Lung (tissue), 12 donors: ENCODE measurements around the gene LGR5. TPM values are rescaled to one million over a fixed set of nuclear protein-coding genes. Genes with fewer than 3 reads are reported as not detected.

Experiments
- ATAC-seq: fragments of 200-7000 bp; cut with Tn5 transposase; one replicate; pipeline ENCODE4 v1.9.1; 2020; ENCODE audit warnings: moderate number of reproducible peaks; ENCODE audit not compliant: insufficient read depth, low FRiP score
- DNase-seq, 3 donors: peaks; one replicate each; pipeline ENCODE4 v3.0.0-alpha.2; 2013 to 2017
- H3K27ac ChIP-seq, 2 donors: one replicate each; pipeline ENCODE4 v1.5.1; 2013; ENCODE audit warnings: mild to moderate bottlenecking in 2 of 2, moderate library complexity in 2 of 2, control low read depth in 1 of 2, inconsistent platforms in 1 of 2, low read depth in 1 of 2, low read length in 1 of 2
- H3K27me3 ChIP-seq, 3 donors: one replicate each; pipeline ENCODE4 v1.5.1; 2013; ENCODE audit warnings: low read length in 2 of 3; ENCODE audit not compliant: control insufficient read depth in 3 of 3, insufficient read depth in 3 of 3
- H3K36me3 ChIP-seq, 4 donors: one replicate each; pipeline ENCODE4 v1.5.1; 2013; ENCODE audit warnings: low read length in 4 of 4, mild to moderate bottlenecking in 1 of 4, moderate library complexity in 1 of 4; ENCODE audit not compliant: control insufficient read depth in 4 of 4, insufficient read depth in 4 of 4
- H3K4me1 ChIP-seq, 5 donors: one replicate each; pipeline ENCODE4 v1.5.1; 2013; ENCODE audit warnings: low read length in 5 of 5, mild to moderate bottlenecking in 2 of 5, moderate library complexity in 1 of 5; ENCODE audit not compliant: control insufficient read depth in 5 of 5, insufficient read depth in 5 of 5
- H3K4me3 ChIP-seq: one replicate; pipeline ENCODE4 v1.5.1; 2013; ENCODE audit warnings: mild to moderate bottlenecking, control low read depth, moderate library complexity
- H3K9ac ChIP-seq, 2 donors: one replicate each; pipeline ENCODE4 v1.5.1; 2013; ENCODE audit warnings: low read length in 2 of 2, control low read depth in 1 of 2; ENCODE audit not compliant: insufficient read depth in 1 of 2
- H3K9me3 ChIP-seq, 4 donors: one replicate each; pipeline ENCODE4 v1.5.1; 2013; ENCODE audit warnings: low read length in 3 of 4, mild to moderate bottlenecking in 1 of 4, moderate library complexity in 1 of 4; ENCODE audit not compliant: control insufficient read depth in 4 of 4, insufficient read depth in 3 of 4
- WGBS, 2 donors: extraction: QIAGEN DNeasy Blood & Tissue Kit; methylation state at CpG; one replicate each; pipeline ENCODE4 v1.1.7; 2013; 5-methylcytosine and 5-hydroxymethylcytosine counted together
- polyA plus RNA-seq, 2 donors: library from polyadenylated mRNA; stranded (reverse); fragments of 200-250 nt; gene quantifications; one replicate each; pipeline ENCODE4 v1.2.1, GENCODE V29; 2013
- total RNA-seq, 2 donors: library from RNA; depleted of rRNA in 1 of 2; stranded (reverse); fragments of >200 nt in 1 of 2; gene quantifications; one replicate each; pipeline ENCODE4 v1.2.1, GENCODE V29; 2014 to 2021
- TF ChIP-seq, protein P1 (sequence below): IDR thresholded peaks from 2 replicates; pipeline ENCODE4 v1.5.1; 2012; ENCODE audit warnings: mild to moderate bottlenecking; ENCODE audit errors: control extremely low read depth, extremely low read depth
- donor health status: control.
- donor health status: control.
- donor health status: Bipolar disorder and iron deficiency.
- donor health status: healthy.
- donor health status: DM: yes; HTN: yes; CAD: no.

Gene LGR5
- total and polyA plus RNA-seq, 4 donors: 0.06 to 1.4 (median 0.21) TPM

DNA sequence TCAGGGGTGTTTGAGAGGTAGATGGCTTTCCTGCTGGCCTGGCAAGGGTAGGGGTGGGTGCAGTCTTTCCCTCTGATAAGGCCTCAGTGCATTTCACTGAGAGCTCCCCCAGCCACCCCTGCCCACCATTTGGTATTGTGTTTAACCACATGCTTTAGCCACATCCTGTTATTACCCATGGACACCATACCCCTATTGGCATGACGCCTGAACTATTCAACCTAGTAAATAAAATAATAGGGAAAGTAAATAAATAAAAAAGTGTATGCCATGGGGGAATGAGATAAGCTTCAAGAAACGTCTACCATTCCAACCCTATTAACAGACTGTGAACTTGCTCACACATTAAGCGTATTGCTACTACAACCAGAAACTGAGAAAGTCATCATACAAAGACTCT, 7.6 kb upstream of the LGR5 start:
- ATAC-seq: no peak
- Histone ChIP-seq H3K9ac (no peak overlapping the region), H3K36me3 (no peaks in the 10 kb centered on the region), H3K27me3 (peaks cover 0 to 2% (median 0%) of the 10 kb centered on the region in 3 donors), H3K9me3 (peaks cover 0 to 12% (median 6%) of the 10 kb centered on the region in 4 donors), H3K27ac (no peak overlapping the region), H3K4me3 (no peak overlapping the region), H3K4me1 (no peaks in the 10 kb centered on the region)
- DNase-seq: no peak
- TF ChIP-seq, protein P1, sequence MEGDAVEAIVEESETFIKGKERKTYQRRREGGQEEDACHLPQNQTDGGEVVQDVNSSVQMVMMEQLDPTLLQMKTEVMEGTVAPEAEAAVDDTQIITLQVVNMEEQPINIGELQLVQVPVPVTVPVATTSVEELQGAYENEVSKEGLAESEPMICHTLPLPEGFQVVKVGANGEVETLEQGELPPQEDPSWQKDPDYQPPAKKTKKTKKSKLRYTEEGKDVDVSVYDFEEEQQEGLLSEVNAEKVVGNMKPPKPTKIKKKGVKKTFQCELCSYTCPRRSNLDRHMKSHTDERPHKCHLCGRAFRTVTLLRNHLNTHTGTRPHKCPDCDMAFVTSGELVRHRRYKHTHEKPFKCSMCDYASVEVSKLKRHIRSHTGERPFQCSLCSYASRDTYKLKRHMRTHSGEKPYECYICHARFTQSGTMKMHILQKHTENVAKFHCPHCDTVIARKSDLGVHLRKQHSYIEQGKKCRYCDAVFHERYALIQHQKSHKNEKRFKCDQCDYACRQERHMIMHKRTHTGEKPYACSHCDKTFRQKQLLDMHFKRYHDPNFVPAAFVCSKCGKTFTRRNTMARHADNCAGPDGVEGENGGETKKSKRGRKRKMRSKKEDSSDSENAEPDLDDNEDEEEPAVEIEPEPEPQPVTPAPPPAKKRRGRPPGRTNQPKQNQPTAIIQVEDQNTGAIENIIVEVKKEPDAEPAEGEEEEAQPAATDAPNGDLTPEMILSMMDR: no peak
- WGBS, 2 donors: 68 to 82% methylated on average over 3 of the region's 3 CpGs

DNA sequence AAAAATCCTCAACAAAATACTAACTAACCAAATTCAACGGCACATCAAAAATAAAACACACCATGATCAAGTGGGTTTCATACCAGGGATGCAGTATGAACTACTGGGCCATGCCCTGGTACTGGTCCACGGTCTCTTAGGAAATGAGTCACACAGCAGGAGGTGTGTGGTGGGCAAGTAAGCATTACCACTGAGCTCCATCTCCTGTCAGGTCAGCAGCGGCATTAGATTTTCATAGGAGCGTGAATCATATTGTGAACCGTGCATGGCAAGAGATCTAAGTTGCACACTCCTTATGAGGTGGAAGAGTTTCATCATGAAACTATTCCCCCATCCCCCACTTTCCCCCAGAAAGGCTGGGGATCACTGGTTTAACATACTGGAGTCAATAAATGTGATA, 6.7 kb upstream of the LGR5 start:
- H3K4me3 ChIP-seq: no peak overlapping the region
- DNase-seq (no peak), ATAC-seq (no peak)
- no peak overlapping the region for H3K27ac ChIP-seq
- 90 to 91% methylated on average over 5 of the region's 5 CpGs for WGBS, 2 donors
- TF ChIP-seq, protein P1: no peak
- H3K9ac ChIP-seq: no peak overlapping the region
- H3K9me3 ChIP-seq: peaks cover 0 to 14% (median 6%) of the 10 kb centered on the region in 4 donors
- H3K27me3 ChIP-seq: peaks cover 0 to 7% (median 6%) of the 10 kb centered on the region in 3 donors
- H3K4me1 ChIP-seq: no peaks in the 10 kb centered on the region
- no peaks in the 10 kb centered on the region for H3K36me3 ChIP-seq

DNA sequence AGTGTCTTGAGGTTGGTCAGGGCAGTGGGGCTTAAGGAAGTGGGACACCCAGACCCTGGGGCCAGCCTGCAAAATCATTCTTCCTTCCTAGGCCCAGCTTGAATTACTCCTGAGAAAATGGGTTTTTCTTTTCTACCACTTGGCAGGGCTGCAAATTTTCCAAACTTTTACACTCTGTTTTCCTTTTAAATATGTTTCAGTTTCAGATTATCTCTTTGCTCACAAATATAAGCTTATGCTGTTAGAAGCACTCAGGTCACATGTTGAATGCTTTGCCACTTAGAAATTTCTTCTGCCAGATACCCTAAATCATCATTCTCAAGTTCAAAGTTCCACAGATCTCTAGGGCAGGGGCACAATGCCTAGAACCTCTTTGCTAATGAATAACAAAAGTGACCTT, 2.9 kb upstream of the LGR5 start:
- TF ChIP-seq, protein P1: no peak
- ATAC-seq: no peak

More for the DNA sequence above, 2.9 kb upstream of the LGR5 start:
- Histone ChIP-seq H3K27ac (no peak overlapping the region), H3K27me3 (peaks cover 0 to 37% (median 31%) of the 10 kb centered on the region in 3 donors), H3K36me3 (no peaks in the 10 kb centered on the region), H3K9me3 (peaks cover 0 to 14% (median 6%) of the 10 kb centered on the region in 4 donors), H3K4me3 (no peak overlapping the region), H3K4me1 (peaks cover 3 to 19% (median 8%) of the 10 kb centered on the region in 5 donors), H3K9ac (no peak overlapping the region)
- DNase-seq: no peak
